PFSK-1 (cell line): ENCODE results near the gene EGR4.

Experiments used
- FOXP2 ChIP-seq: optimal IDR thresholded peaks from 2 replicates; pipeline ENCODE3; 2011; ENCODE audit warnings: borderline replicate concordance, control low read depth, inconsistent platforms; ENCODE audit not compliant: insufficient read depth; ENCODE audit errors: extremely low read length, extremely low read depth
- POLR2AphosphoS5 ChIP-seq: IDR thresholded peaks from 2 replicates; pipeline ENCODE4 v1.6.1; 2012; ENCODE audit warnings: low read depth, mild to moderate bottlenecking, control low read depth, low read length, moderate library complexity
- SIN3A ChIP-seq: IDR thresholded peaks from 2 replicates; pipeline ENCODE4 v1.6.1; 2012; ENCODE audit warnings: mild to moderate bottlenecking, low read length, moderate library complexity, borderline replicate concordance; ENCODE audit not compliant: insufficient read depth
- TAF1 ChIP-seq: IDR thresholded peaks from 2 replicates; pipeline ENCODE4 v1.6.1; 2012; ENCODE audit warnings: low read length, control low read depth, borderline replicate concordance; ENCODE audit not compliant: insufficient read depth
- TF ChIP-seq, protein P1 (sequence below), 2 experiments: IDR thresholded peaks; 2 replicates each; pipeline versions ENCODE4 v1.6.1 to v1.8.0; 2011 to 2012; ENCODE audit warnings: low read depth in 2 of 2, low read length in 2 of 2, control low read depth in 1 of 2, inconsistent platforms in 1 of 2, mild to moderate bottlenecking in 1 of 2, moderate library complexity in 1 of 2; ENCODE audit not compliant: insufficient read depth in 1 of 2

The EGR4 gene

DNA sequence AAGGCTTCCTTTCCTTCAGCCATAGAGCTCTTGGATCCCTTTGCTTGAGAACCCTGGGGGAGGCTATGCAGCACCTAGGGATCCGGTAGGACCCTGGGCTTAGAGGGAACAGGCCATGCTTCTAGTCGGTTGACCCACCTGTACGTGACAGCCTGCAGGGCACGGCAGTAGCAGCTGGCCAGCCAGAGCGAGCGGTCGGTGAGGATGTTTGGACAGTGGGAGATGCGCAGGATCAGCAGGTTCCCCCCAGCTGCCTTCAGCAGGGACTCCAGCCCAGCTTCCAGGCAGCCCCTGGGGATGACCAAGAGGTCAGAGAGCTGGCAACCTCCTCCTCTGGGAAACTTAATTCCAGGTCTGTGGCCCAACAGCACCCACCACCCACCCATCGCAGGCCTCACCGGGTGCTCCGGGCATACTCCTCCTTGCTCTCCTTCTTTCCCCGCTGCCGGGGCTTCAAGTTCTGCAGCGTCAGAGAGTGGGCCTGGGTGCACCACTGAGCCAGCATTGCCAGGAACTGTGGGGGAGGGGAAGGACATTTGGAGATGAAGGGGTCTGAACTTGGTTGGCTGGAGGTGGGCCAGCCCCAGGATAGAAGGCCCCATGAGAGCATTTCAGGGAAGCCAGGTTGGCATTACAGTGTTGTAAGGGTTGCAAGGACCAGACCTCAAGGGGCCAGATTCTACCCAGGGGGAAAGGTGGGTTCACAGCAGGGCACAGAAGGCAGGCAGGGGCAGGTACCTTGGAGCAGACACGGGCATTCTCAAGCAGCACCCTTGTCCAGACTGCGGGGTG lies 29.6 kb downstream of the EGR4 start:
- TF ChIP-seq TAF1 (no peak), FOXP2 (no peak), POLR2AphosphoS5 (no peak), SIN3A (no peak)
- TF ChIP-seq, protein P1, sequence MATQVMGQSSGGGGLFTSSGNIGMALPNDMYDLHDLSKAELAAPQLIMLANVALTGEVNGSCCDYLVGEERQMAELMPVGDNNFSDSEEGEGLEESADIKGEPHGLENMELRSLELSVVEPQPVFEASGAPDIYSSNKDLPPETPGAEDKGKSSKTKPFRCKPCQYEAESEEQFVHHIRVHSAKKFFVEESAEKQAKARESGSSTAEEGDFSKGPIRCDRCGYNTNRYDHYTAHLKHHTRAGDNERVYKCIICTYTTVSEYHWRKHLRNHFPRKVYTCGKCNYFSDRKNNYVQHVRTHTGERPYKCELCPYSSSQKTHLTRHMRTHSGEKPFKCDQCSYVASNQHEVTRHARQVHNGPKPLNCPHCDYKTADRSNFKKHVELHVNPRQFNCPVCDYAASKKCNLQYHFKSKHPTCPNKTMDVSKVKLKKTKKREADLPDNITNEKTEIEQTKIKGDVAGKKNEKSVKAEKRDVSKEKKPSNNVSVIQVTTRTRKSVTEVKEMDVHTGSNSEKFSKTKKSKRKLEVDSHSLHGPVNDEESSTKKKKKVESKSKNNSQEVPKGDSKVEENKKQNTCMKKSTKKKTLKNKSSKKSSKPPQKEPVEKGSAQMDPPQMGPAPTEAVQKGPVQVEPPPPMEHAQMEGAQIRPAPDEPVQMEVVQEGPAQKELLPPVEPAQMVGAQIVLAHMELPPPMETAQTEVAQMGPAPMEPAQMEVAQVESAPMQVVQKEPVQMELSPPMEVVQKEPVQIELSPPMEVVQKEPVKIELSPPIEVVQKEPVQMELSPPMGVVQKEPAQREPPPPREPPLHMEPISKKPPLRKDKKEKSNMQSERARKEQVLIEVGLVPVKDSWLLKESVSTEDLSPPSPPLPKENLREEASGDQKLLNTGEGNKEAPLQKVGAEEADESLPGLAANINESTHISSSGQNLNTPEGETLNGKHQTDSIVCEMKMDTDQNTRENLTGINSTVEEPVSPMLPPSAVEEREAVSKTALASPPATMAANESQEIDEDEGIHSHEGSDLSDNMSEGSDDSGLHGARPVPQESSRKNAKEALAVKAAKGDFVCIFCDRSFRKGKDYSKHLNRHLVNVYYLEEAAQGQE (IDR thresholded peaks at IDR 0.05; ENCODE audit: insufficient read depth in 1 of 2, low read depth in 2 of 2, low read length in 2 of 2) = no peak

- no peak for TF ChIP-seq SIN3A
- no peak for TF ChIP-seq POLR2AphosphoS5
- TF ChIP-seq, protein P1 (IDR thresholded peaks at IDR 0.05; ENCODE audit: insufficient read depth in 1 of 2, low read depth in 2 of 2, low read length in 2 of 2) = no peak
- no peak for TF ChIP-seq TAF1
- TF ChIP-seq FOXP2 = no peak
These were observed 31.2 kb downstream of the EGR4 start for GRCh38 chr2:73262108-73262651.

DNA sequence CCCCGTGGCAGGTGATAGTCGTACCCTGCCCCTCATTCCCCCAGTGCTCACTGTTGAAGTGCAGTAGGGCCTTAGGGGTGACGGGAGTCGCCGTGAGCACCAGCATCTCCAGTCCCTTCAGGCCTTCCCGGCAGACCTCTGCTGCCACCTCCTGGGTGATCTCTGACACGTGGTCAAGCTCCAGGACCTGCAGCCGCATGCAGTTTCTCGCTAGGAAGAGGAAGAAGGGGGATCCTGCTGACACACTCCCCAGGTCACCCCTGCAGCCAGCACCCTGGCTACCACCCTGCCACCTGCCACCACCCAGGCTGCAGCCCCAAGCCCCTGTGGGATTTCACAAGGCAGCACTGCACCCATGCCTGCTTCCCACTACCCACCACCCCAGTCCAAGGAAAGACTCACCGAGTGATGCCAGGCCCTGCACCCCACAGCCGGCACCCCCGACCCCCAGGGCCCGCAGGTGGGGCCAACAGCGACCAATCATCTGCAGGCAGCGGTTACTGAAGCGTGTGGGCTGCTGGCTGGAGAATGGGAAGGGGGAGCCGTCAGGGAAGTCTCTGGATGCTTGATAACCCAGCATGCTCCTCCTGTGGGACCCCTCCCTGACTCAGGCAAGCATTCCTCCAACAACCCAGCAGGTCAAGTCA lies 32.9 kb downstream of the EGR4 start:
- TF ChIP-seq FOXP2 (no peak), SIN3A (no peak), TAF1 (no peak), POLR2AphosphoS5 (no peak)
- TF ChIP-seq, protein P1 (IDR thresholded peaks at IDR 0.05; ENCODE audit: insufficient read depth in 1 of 2, low read depth in 2 of 2, low read length in 2 of 2) = no peak

DNA sequence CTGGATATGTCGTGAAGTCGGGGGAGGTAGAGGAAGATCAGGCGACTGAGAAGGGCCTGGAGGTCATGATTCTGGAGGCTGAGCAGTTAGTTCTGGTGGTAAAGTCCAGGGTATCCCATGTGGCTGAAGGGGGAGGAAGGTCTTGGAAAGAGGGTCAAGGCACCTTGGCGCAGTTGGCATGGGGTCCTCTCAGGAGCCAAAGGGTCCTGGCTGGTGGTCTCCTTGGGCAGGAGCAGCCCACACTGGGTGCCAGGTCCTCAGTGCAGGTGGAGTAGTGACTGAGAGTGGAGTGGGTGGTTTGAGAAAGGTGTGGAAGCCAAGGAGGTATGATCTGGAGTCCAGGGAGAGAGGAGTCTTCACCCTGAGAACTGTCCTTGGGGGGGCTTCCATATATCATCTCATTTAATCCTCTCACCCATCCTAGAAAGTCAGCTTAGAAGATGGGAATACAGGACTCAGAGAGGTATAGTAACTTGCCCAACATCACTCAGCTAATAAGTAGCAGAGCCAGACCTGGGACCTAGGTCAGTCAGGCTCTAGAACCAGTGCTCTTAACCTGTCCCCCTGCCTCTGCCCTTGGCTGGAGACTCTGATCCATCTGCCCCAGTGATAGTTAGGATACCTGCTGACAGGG lies 33.5 kb downstream of the EGR4 start:
- TF ChIP-seq, protein P1 (IDR thresholded peaks at IDR 0.05; ENCODE audit: insufficient read depth in 1 of 2, low read depth in 2 of 2, low read length in 2 of 2) = no peak
- TF ChIP-seq POLR2AphosphoS5 (no peak), TAF1 (no peak), FOXP2 (no peak), SIN3A (no peak)
